HG03442 (cell line): Measurements from ENCODE around the gene DPY19L1.
A peak's percentile ranks its signal among the peaks of the same experiment; 100 is the strongest.
"Not testable (repeated sequence)": the region's sequence is repeated elsewhere in the genome, so short reads cannot be mapped to it uniquely, and the experiment has no call there.

Source experiments
- ATAC-seq: cut with Tn5 transposase; IDR thresholded peaks from one replicate; pipeline ENCODE4 v1.9.1; 2021; ENCODE audit warnings: mild to moderate bottlenecking, moderate library complexity; ENCODE audit not compliant: unreplicated experiment

The DPY19L1 gene

GRCh38 chr7:34991938-34992840 lies 45.1 kb downstream of the DPY19L1 start:
- peak; percentile 75 for ATAC-seq

- not testable (repeated sequence) for ATAC-seq
Measured at GRCh38 chr7:34988442-34989125, 48.7 kb downstream of the DPY19L1 start.

- not testable (repeated sequence) for ATAC-seq
Measured at GRCh38 chr7:34985155-34985554, 52.1 kb downstream of the DPY19L1 start.

GRCh38 chr7:34984140-34984539 lies 53.1 kb downstream of the DPY19L1 start:
- ATAC-seq, result not testable (repeated sequence)

GRCh38 chr7:34982371-34983019 lies 54.8 kb downstream of the DPY19L1 start:
- no peak for ATAC-seq

GRCh38 chr7:34979124-34979523 lies 58.2 kb downstream of the DPY19L1 start:
- not testable (repeated sequence) for ATAC-seq

GRCh38 chr7:34973400-34973760 lies 63.9 kb downstream of the DPY19L1 start:
- no peak for ATAC-seq

GRCh38 chr7:34972739-34973399 lies 64.4 kb downstream of the DPY19L1 start:
- ATAC-seq, result peak; percentile 67

- ATAC-seq, result not testable (repeated sequence)
Measured at GRCh38 chr7:34967818-34968217, 69.5 kb downstream of the DPY19L1 start.

GRCh38 chr7:34966504-34966903 lies 70.8 kb downstream of the DPY19L1 start:
- ATAC-seq, result not testable (repeated sequence)

- no peak for ATAC-seq
Measured at GRCh38 chr7:34958021-34958420, 79.3 kb downstream of the DPY19L1 start.

- ATAC-seq, result no peak
Measured at GRCh38 chr7:34952822-34953221, 84.5 kb downstream of the DPY19L1 start.

GRCh38 chr7:34949361-34949760 lies 87.9 kb downstream of the DPY19L1 start:
- no peak for ATAC-seq

GRCh38 chr7:34947427-34947826 lies 89.9 kb downstream of the DPY19L1 start:
- not testable (repeated sequence) for ATAC-seq

GRCh38 chr7:34946486-34946885 lies 90.8 kb downstream of the DPY19L1 start:
- ATAC-seq, result no peak

- not testable (repeated sequence) for ATAC-seq
Measured at GRCh38 chr7:34945894-34946477, 91.3 kb downstream of the DPY19L1 start.

GRCh38 chr7:34939175-34939574 lies 98.1 kb downstream of the DPY19L1 start:
- ATAC-seq, result no peak

- ATAC-seq, result peak; percentile 71
Measured at GRCh38 chr7:34935735-34936165, 101.5 kb downstream of the DPY19L1 start.

- no peak for ATAC-seq
Measured at GRCh38 chr7:34931739-34932138, 105.5 kb downstream of the DPY19L1 start.

- not testable (repeated sequence) for ATAC-seq
Measured at GRCh38 chr7:34929783-34930182, 107.5 kb downstream of the DPY19L1 start.
